DMS79 (cell line): ENCODE results near the gene TDRD1.

Experiments
- DNase-seq: peaks from one replicate; lab custom pipeline; 2025; lab: John Stamatoyannopoulos, UW

Gene TDRD1

GRCh38 chr10:114266521-114266920 lies 87.4 kb downstream of the TDRD1 start:
- peak; percentile 42 for DNase-seq

GRCh38 chr10:114271075-114271778 lies 92.1 kb downstream of the TDRD1 start:
- peak; percentile 26 for DNase-seq

GRCh38 chr10:114271779-114272167 lies 92.6 kb downstream of the TDRD1 start:
- DNase-seq: no peak

- no peak for DNase-seq
Measured at GRCh38 chr10:114272696-114273095, 93.5 kb downstream of the TDRD1 start.

GRCh38 chr10:114273910-114274309 lies 94.8 kb downstream of the TDRD1 start:
- no peak for DNase-seq

GRCh38 chr10:114274616-114275453 lies 95.7 kb downstream of the TDRD1 start:
- no peak for DNase-seq

GRCh38 chr10:114276066-114276465 lies 96.9 kb downstream of the TDRD1 start:
- no peak for DNase-seq

- no peak for DNase-seq
Measured at GRCh38 chr10:114276671-114277070, 97.5 kb downstream of the TDRD1 start.

GRCh38 chr10:114278140-114278883 lies 99.2 kb downstream of the TDRD1 start:
- no peak for DNase-seq

- no peak for DNase-seq
Measured at GRCh38 chr10:114278884-114279191, 99.7 kb downstream of the TDRD1 start.

- no peak for DNase-seq
Measured at GRCh38 chr10:114279289-114279688, 100.1 kb downstream of the TDRD1 start.

GRCh38 chr10:114279901-114280644 lies 100.9 kb downstream of the TDRD1 start:
- no peak for DNase-seq

- DNase-seq: no peak
Measured at GRCh38 chr10:114281006-114281405, 101.9 kb downstream of the TDRD1 start.

GRCh38 chr10:114281461-114281860 lies 102.3 kb downstream of the TDRD1 start:
- DNase-seq: no peak
